Ishikawa (cell line): ENCODE measurements around the gene CXorf58.

ENCODE experiments used
- CEBPB ChIP-seq: IDR thresholded peaks from 2 replicates; pipeline ENCODE4 v1.6.1; 2012
- CREB1 ChIP-seq: IDR thresholded peaks from 2 replicates; pipeline ENCODE4 v1.6.1; 2012; ENCODE audit warnings: low read depth
- EGR1 ChIP-seq: IDR thresholded peaks from 2 replicates; pipeline ENCODE4 v1.6.1; 2012
- EP300 ChIP-seq: IDR thresholded peaks from 2 replicates; pipeline ENCODE4 v1.6.1; 2012; ENCODE audit warnings: borderline replicate concordance
- FOXM1 ChIP-seq: IDR thresholded peaks from 2 replicates; pipeline ENCODE4 v1.6.1; 2012; ENCODE audit warnings: low read depth, borderline replicate concordance
- MAX ChIP-seq: IDR thresholded peaks from 2 replicates; pipeline ENCODE4 v1.6.1; 2012
- NFIC ChIP-seq: IDR thresholded peaks from 2 replicates; pipeline ENCODE4 v1.6.1; 2012
- RAD21 ChIP-seq: IDR thresholded peaks from 2 replicates; pipeline ENCODE4 v1.6.1; 2012; ENCODE audit warnings: low read depth
- REST ChIP-seq: IDR thresholded peaks from 2 replicates; pipeline ENCODE4 v1.6.1; 2012; ENCODE audit warnings: low read depth, mild to moderate bottlenecking
- TAF1 ChIP-seq: IDR thresholded peaks from 2 replicates; pipeline ENCODE4 v1.6.1; 2012; ENCODE audit warnings: low read depth, mild to moderate bottlenecking
- TCF12 ChIP-seq: IDR thresholded peaks from 2 replicates; pipeline ENCODE4 v1.6.1; 2012; ENCODE audit warnings: low read depth
- TEAD4 ChIP-seq: IDR thresholded peaks from 2 replicates; pipeline ENCODE4 v1.6.1; 2012
- YY1 ChIP-seq: IDR thresholded peaks from 2 replicates; pipeline ENCODE4 v1.6.1; 2012; ENCODE audit warnings: low read depth
- ZBTB7A ChIP-seq: IDR thresholded peaks from 2 replicates; pipeline ENCODE4 v1.6.1; 2012; ENCODE audit warnings: low read depth
- TF ChIP-seq, protein P1 (sequence below): IDR thresholded peaks from 2 replicates; pipeline ENCODE4 v1.6.1; 2012

CXorf58 gene

GRCh38 chrX:23919148-23919547 is 11.3 kb downstream of the CXorf58 start:
- TF ChIP-seq ZBTB7A, result no peak
- TF ChIP-seq TEAD4, result no peak
- no peak for TF ChIP-seq CEBPB
- TF ChIP-seq EGR1, result no peak
- no peak for TF ChIP-seq YY1
- TF ChIP-seq TAF1, result no peak
- TF ChIP-seq NFIC, result no peak
- TF ChIP-seq, protein P1, sequence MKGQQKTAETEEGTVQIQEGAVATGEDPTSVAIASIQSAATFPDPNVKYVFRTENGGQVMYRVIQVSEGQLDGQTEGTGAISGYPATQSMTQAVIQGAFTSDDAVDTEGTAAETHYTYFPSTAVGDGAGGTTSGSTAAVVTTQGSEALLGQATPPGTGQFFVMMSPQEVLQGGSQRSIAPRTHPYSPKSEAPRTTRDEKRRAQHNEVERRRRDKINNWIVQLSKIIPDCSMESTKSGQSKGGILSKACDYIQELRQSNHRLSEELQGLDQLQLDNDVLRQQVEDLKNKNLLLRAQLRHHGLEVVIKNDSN, result no peak
- no peak for TF ChIP-seq REST
- no peak for TF ChIP-seq FOXM1
- TF ChIP-seq TCF12, result no peak
- TF ChIP-seq RAD21, result no peak
- TF ChIP-seq EP300, result no peak

- peak; percentile 27; the same call in 1 of the 2 replicates for TF ChIP-seq RAD21
- no peak for TF ChIP-seq EGR1
- no peak for TF ChIP-seq TCF12
Observed at GRCh38 chrX:23919706-23920320, 12.0 kb downstream of the CXorf58 start.

- no peak for TF ChIP-seq CREB1
- no peak for TF ChIP-seq TEAD4
- no peak for TF ChIP-seq MAX
- TF ChIP-seq REST, result no peak
- TF ChIP-seq NFIC, result no peak
- TF ChIP-seq ZBTB7A, result no peak
- no peak for TF ChIP-seq TAF1
- TF ChIP-seq EGR1, result no peak
- no peak for TF ChIP-seq RAD21
- TF ChIP-seq CEBPB, result no peak
- TF ChIP-seq YY1, result no peak
- no peak for TF ChIP-seq EP300
- no peak for TF ChIP-seq TCF12
- TF ChIP-seq, protein P1, result no peak
- TF ChIP-seq FOXM1, result no peak
Observed at GRCh38 chrX:23926015-23926414, 18.2 kb downstream of the CXorf58 start.

DNA sequence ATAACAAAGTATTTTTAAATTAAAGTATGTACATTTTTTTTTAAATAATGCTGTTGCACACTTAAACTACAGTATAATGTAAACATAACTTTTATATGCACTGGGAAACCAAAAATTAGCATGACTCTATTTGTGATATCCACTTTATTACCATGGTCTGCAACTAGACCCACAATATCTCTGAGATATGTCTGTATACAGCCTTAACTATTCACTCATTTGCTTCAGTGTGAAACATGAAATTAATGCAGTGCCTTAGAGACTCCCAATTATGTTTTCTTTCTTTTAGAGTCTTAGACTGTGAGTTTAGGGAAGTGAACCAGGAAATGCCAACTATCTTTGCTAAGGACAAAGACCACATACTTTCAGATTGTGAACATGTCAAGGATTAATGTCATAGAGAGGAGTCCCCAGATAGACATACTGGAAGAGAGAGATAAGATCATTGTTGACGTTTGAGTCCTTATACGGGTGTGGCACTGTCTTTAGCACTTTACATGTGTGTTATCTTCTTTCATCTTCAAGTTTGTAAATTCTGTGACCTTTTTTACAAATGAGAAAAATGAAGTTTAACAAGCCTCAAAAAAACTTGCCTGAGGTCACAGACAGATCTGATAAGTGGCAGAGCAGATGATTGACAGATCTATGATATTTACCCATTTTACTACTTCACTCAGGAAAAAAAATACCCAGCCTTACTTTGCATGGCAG is 23.2 kb downstream of the CXorf58 start:
- TF ChIP-seq CEBPB, result no peak
- no peak for TF ChIP-seq CREB1
- TF ChIP-seq FOXM1, result no peak
- TF ChIP-seq RAD21, result no peak
- TF ChIP-seq EP300, result no peak
- no peak for TF ChIP-seq TAF1
- no peak for TF ChIP-seq TEAD4
- TF ChIP-seq, protein P1, result no peak
- TF ChIP-seq MAX, result no peak
- no peak for TF ChIP-seq ZBTB7A

- TF ChIP-seq MAX, result no peak
- no peak for TF ChIP-seq RAD21
- no peak for TF ChIP-seq TCF12
- TF ChIP-seq TEAD4, result no peak
- no peak for TF ChIP-seq NFIC
- TF ChIP-seq EGR1, result no peak
- TF ChIP-seq REST, result no peak
- TF ChIP-seq ZBTB7A, result no peak
- no peak for TF ChIP-seq CREB1
- TF ChIP-seq TAF1, result no peak
- TF ChIP-seq CEBPB, result no peak
- TF ChIP-seq EP300, result no peak
- TF ChIP-seq FOXM1, result no peak
- TF ChIP-seq YY1, result no peak
- TF ChIP-seq, protein P1, result no peak
Observed at GRCh38 chrX:23932046-23932445, 24.2 kb downstream of the CXorf58 start.
